Upper lobe of left lung (tissue), 4 donors: ENCODE measurements around the gene OR51B5.

ENCODE experiments used
- CTCF ChIP-seq, 6 experiments: fragments of 450-650 bp in 4 of 6; fragments of 200-600 bp in 2 of 6; sonication (generic) in 2 of 6; IDR thresholded peaks; one replicate each; pipeline ENCODE4 v1.5.1; 2016 to 2019; ENCODE audit warnings: antibody characterized with exemption in 6 of 6
- EP300 ChIP-seq, 4 donors: sonication (generic); formaldehyde crosslinking; IDR thresholded peaks; one replicate each; pipeline ENCODE4 v1.5.1; 2017; ENCODE audit warnings: antibody characterized with exemption in 4 of 4, control low read depth in 2 of 4
- POLR2A ChIP-seq, 4 donors: fragments of 450-650 bp; IDR thresholded peaks; one replicate each; pipeline ENCODE4 v1.5.1; 2016 to 2017; ENCODE audit warnings: antibody characterized with exemption in 4 of 4, mild to moderate bottlenecking in 2 of 4
- POLR2AphosphoS5 ChIP-seq, 2 donors: sonication (generic); formaldehyde crosslinking; IDR thresholded peaks; one replicate each; pipeline ENCODE4 v1.5.1; 2017; ENCODE audit warnings: antibody characterized with exemption in 2 of 2

DNA sequence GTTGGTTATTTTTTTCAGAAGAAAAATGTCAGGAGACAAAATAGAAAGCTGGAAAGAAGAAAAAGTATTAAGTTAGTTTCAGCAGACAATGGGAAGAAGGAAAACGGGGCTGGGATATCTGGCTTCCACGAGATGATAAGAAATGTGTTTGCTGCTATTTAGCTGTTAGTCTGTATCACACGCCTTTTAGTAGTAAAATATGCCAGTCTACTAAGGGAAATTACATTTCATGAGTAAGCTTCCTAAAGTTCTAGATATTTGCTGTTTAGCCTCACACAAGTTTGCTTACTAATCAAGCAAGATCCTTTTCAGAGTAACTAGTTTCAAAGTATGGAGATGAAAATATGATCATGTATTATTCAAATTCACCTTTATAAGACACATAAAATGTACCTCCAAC, 43.1 kb downstream of the OR51B5 start:
- TF ChIP-seq CTCF (IDR thresholded peaks at IDR 0.05) (no peak), POLR2A (IDR thresholded peaks at IDR 0.05) (no peak), POLR2AphosphoS5 (IDR thresholded peaks at IDR 0.05) (no peak), EP300 (IDR thresholded peaks at IDR 0.05) (no peak)
